Activated CD4-positive, CD25-positive, alpha-beta regulatory T cell treated with anti-CD3 and anti-CD28 coated beads, Interleukin-2, amount 50 U/mL, for 16 hours (primary cell): Measurements from ENCODE around the gene PNPLA2.

Source experiments
- DNase-seq: peaks from one replicate; pipeline ENCODE4 v3.0.0-alpha.2; 2020; ENCODE audit warnings: low read depth, low spot score

Gene PNPLA2

GRCh38 chr11:843818-844692, 25.3 kb downstream of the PNPLA2 start:
- DNase-seq, result no peak

- DNase-seq, result no peak
Observed at GRCh38 chr11:844693-845644, 26.3 kb downstream of the PNPLA2 start.

- DNase-seq, result no peak
Observed at GRCh38 chr11:845872-846495, 27.3 kb downstream of the PNPLA2 start.

GRCh38 chr11:846496-847098, 27.9 kb downstream of the PNPLA2 start:
- DNase-seq, result no peak

GRCh38 chr11:847876-848275, 29.2 kb downstream of the PNPLA2 start:
- no peak for DNase-seq

- no peak for DNase-seq
Observed at GRCh38 chr11:848380-848931, 29.7 kb downstream of the PNPLA2 start.

- DNase-seq, result no peak
Observed at GRCh38 chr11:849104-849824, 30.6 kb downstream of the PNPLA2 start.

- DNase-seq, result no peak
Observed at GRCh38 chr11:849951-850774, 31.4 kb downstream of the PNPLA2 start.

- DNase-seq, result no peak
Observed at GRCh38 chr11:850775-851763, 32.4 kb downstream of the PNPLA2 start.

- DNase-seq, result no peak
Observed at GRCh38 chr11:852762-853161, 34.0 kb downstream of the PNPLA2 start.

GRCh38 chr11:853682-854448, 35.2 kb downstream of the PNPLA2 start:
- no peak for DNase-seq

GRCh38 chr11:854601-855329, 36.1 kb downstream of the PNPLA2 start:
- DNase-seq, result no peak

GRCh38 chr11:855330-855674, 36.6 kb downstream of the PNPLA2 start:
- DNase-seq, result no peak

GRCh38 chr11:855796-856195, 37.1 kb downstream of the PNPLA2 start:
- no peak for DNase-seq

GRCh38 chr11:856397-856796, 37.7 kb downstream of the PNPLA2 start:
- no peak for DNase-seq

GRCh38 chr11:858053-858761, 39.5 kb downstream of the PNPLA2 start:
- no peak for DNase-seq
